GM18505 (cell line): ENCODE results near the gene LRR1.
"Not testable (repeated sequence)": the region's sequence is repeated elsewhere in the genome, so short reads cannot be mapped to it uniquely, and the experiment has no call there.

Experiments used
- ATAC-seq: cut with Tn5 transposase; IDR thresholded peaks from one replicate; pipeline ENCODE4 v1.9.1; 2021; ENCODE audit not compliant: unreplicated experiment
- POLR2A ChIP-seq: IDR thresholded peaks from 4 replicates; pipeline ENCODE4 v1.6.1; 2011; ENCODE audit warnings: borderline replicate concordance; ENCODE audit not compliant: insufficient read depth, insufficient read length; ENCODE audit errors: extremely low read depth

LRR1 gene

GRCh38 chr14:49581209-49582112 lies 17.3 kb upstream of the LRR1 start:
- no peak for TF ChIP-seq POLR2A
- no peak for ATAC-seq

GRCh38 chr14:49582113-49582977 lies 16.4 kb upstream of the LRR1 start:
- no peak for ATAC-seq
- TF ChIP-seq POLR2A, result peak; percentile 57

GRCh38 chr14:49583629-49584028 lies 15.1 kb upstream of the LRR1 start:
- TF ChIP-seq POLR2A, result peak; percentile 15
- no peak for ATAC-seq

GRCh38 chr14:49584058-49584457 lies 14.7 kb upstream of the LRR1 start:
- ATAC-seq, result no peak
- TF ChIP-seq POLR2A, result no peak

GRCh38 chr14:49584981-49585640 lies 13.6 kb upstream of the LRR1 start:
- peak; percentile 19 for TF ChIP-seq POLR2A
- ATAC-seq, result not testable (repeated sequence)

- ATAC-seq, result peak; percentile 86
- TF ChIP-seq POLR2A, result peak; percentile 97
These were observed 12.7 kb upstream of the LRR1 start, which contains the start of gene RPS29 for GRCh38 chr14:49585803-49586672. TSS of gene RPS29 (minus strand) at chr14:49586380. CDS start at chr14:49586346, 34 bp downstream.

- ATAC-seq, result peak; percentile 35
- no peak for TF ChIP-seq POLR2A
These were observed 11.9 kb upstream of the LRR1 start for GRCh38 chr14:49586673-49587460.

- no peak for ATAC-seq
These were observed 9.4 kb upstream of the LRR1 start for GRCh38 chr14:49589387-49589786.

GRCh38 chr14:49593016-49593415 lies 5.7 kb upstream of the LRR1 start:
- ATAC-seq, result no peak
- no peak for TF ChIP-seq POLR2A

More at GRCh38 chr14:49589387-49589786, 9.4 kb upstream of the LRR1 start:
- no peak for TF ChIP-seq POLR2A

- ATAC-seq, result no peak
- no peak for TF ChIP-seq POLR2A
These were observed 4.2 kb upstream of the LRR1 start for GRCh38 chr14:49594347-49595091.

- no peak for TF ChIP-seq POLR2A
These were observed 603 bp upstream of the LRR1 start for GRCh38 chr14:49598189-49598484.

More at GRCh38 chr14:49598189-49598484, 603 bp upstream of the LRR1 start:
- no peak for ATAC-seq
